HG02970 (cell line): ENCODE results near the gene CSTPP1.
"Not testable (repeated sequence)": the region's sequence is repeated elsewhere in the genome, so short reads cannot be mapped to it uniquely, and the experiment has no call there.

Source experiments
- ATAC-seq: cut with Tn5 transposase; IDR thresholded peaks from one replicate; pipeline ENCODE4 v1.9.1; 2021; ENCODE audit warnings: mild to moderate bottlenecking, moderate library complexity, moderate number of reproducible peaks; ENCODE audit not compliant: unreplicated experiment, low FRiP score

Gene CSTPP1

GRCh38 chr11:46949297-46949696 lies 12.7 kb downstream of the CSTPP1 start:
- ATAC-seq: no peak

- no peak for ATAC-seq
Measured at GRCh38 chr11:46951864-46952263, 15.3 kb downstream of the CSTPP1 start.

DNA sequence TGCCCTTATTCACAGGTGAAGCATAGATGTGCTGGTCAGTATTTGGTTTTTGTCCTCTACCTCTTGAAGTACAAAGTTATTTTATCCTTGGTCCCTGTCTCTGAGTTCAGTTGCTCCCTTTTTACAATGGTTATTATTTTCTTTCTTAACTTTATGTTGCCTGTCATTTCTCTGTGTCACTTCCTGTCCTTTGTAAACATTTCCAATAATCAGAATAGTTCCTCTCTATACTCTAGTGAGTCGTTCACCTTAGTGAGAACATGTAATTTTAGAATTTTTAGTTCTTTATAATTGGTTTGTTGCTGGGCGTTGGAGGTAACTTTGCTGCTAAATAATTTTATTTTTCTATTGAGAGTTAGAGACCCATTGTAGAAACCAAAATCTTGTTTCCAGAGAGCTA lies 16.0 kb downstream of the CSTPP1 start:
- no peak for ATAC-seq

DNA sequence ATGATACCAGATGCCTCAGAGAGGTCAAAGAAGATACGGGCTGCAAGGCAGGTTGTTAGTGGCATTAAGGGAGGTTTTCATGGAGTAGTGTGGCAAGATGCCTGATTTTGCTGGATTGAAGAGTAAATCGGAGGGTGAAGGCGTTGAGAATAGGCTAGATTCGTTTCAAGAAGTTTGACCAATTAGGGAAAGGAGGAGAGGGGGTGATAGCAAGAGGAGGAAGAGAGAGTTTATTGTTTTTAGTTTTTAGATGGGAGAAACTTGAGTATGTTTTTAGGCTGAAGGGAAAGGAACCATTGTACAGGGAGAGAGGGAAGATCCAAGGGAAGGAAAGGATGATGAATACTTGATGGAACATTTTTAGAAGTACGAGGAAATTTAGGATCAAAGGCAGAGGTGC lies 16.5 kb downstream of the CSTPP1 start:
- no peak for ATAC-seq

DNA sequence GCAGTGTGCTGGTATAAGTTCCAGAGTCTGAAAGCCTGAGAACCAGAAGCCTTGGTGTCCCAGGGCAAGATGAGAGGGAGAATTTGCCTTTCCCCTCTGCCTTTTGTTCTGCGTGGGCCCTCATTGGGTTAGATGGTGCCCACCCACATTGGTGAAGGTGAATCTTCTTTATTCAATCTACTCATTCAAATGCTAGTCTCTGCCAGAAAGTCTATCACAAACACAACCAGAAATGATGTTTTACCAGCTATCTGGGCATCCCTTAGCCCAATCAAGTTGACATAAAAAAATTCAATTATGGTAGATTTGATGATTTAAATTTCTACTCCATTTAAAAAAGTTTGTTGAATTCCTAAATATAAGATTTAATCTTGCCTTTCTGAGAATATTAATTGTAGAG lies 22.2 kb downstream of the CSTPP1 start:
- no peak for ATAC-seq

GRCh38 chr11:46961041-46961440 lies 24.5 kb downstream of the CSTPP1 start:
- no peak for ATAC-seq

- not testable (repeated sequence) for ATAC-seq
Measured at GRCh38 chr11:46961886-46962285, 25.3 kb downstream of the CSTPP1 start.

GRCh38 chr11:46963844-46964243 lies 27.3 kb downstream of the CSTPP1 start:
- ATAC-seq: no peak

DNA sequence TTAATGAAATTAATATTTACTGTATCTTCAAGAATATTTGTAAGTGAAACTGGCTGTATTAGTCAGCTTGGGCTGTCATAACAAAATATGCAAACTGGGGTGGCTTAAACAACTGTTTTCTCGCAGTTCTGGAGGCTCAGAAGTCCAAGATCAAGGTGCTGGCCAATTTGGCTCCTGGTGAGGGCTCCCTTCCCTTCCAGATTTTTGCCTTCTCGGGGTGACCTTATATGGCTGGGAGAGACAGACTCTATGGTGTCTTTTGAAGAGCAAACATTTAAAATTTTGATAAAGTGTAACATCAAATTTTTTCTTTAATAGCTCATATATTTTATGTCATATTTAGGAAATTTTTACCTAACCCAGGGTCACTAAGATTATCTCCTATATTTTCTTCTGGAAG lies 30.2 kb downstream of the CSTPP1 start:
- no peak for ATAC-seq

DNA sequence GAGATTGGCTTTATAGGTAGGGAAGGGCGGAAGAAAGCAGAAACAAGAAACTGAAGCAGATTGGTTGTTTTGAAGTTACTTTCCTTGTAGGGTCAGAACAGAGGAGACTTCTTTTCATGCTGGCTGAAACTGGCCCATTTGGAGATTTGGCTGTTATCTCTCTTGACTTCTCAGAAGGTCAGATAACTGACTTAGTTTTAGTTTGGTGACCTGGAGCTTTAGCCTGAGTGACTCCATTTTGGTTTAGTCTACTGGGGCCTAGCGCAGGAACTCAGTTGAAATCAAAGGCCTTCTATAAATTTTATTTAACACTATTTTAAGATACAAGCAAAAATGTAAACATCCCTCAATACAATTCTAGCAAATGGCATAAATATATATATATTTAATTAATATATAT lies 31.4 kb downstream of the CSTPP1 start:
- no peak for ATAC-seq

DNA sequence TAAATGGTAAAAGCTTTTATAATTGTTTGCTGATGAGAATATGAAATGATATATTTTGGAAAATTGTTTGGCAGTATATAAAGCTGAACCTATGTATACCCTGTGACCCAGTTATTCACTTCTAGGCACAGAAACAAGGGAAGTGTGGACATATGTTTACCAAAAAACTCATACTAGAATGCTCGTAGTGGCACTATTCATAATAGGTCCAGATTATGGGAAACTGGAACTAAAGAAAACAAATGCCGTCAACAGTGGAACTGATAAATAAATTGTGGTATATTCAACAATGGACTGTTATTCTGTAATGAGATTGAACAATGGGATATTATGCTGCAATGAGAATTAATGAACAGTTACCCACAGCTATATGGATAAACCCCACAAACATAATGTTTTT lies 32.8 kb downstream of the CSTPP1 start:
- ATAC-seq: no peak

- ATAC-seq: no peak
Measured at GRCh38 chr11:46970913-46971625, 34.5 kb downstream of the CSTPP1 start.

DNA sequence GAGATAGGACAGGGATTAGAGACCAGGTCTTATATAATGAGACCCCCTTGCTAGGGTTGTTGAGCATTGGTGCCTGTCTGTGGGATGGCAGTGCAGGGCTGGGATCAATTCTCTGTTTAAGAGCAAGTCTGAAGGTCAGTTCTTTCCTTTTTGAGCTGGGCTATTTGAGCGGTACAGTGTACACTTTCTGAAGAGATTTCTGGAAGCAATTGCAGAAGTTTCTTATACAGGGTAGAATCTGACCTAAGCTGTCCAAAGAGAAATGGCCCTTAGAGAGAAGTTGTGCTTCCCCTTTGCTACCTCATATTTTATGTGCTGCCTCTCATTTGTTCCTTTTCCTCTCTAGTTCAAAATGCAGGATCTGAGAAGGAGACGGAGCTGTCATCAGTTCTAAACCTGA lies 35.8 kb downstream of the CSTPP1 start:
- ATAC-seq: no peak

DNA sequence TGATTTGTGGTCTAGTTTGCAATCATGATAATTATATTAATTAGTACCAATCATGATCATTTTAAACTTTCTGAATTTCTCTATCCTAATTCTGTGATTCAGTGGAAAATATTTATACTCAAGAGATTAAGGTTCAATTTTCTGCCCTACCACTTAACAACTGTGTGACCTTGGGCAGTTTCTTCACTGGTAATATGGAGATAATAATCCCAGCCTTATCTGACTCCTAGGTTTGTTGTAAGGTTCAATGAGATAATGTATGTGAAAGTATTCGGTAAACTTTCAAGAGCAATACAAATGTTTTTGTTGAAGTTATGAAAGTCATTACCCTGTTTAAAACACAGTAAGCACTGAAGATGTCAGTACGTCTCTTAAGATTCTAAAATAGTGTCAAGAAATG lies 36.3 kb downstream of the CSTPP1 start:
- no peak for ATAC-seq

DNA sequence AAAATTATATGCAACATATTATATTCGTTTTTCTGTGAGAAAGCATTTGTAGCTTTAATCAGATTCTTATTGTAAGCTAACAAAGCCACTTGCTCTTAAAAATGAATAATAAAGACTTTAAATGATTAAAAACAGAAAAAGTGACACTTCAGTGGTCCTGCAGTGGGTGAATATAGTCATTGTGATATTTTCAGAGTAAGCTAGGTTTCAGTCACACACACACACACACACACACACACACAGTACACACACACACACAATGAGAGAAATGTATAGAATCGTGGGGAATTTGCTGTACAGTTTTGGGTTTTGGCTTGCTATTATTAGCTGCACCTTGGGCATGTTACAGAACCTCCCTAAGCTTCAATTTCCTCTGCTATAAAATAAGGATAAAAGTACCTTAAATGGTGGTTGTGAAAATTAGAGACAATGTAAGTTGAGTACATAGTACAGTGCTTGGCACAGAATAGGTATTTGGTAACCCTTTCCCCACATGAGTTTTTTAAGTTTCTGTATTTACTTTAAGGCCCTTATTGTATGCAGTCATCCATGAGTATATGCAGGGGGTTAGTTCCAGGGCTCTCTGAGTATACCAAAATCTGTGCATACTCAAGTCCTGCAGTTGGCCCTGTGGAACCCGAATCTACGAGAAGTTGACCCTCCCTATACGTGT lies 39.8 kb downstream of the CSTPP1 start:
- no peak for ATAC-seq

DNA sequence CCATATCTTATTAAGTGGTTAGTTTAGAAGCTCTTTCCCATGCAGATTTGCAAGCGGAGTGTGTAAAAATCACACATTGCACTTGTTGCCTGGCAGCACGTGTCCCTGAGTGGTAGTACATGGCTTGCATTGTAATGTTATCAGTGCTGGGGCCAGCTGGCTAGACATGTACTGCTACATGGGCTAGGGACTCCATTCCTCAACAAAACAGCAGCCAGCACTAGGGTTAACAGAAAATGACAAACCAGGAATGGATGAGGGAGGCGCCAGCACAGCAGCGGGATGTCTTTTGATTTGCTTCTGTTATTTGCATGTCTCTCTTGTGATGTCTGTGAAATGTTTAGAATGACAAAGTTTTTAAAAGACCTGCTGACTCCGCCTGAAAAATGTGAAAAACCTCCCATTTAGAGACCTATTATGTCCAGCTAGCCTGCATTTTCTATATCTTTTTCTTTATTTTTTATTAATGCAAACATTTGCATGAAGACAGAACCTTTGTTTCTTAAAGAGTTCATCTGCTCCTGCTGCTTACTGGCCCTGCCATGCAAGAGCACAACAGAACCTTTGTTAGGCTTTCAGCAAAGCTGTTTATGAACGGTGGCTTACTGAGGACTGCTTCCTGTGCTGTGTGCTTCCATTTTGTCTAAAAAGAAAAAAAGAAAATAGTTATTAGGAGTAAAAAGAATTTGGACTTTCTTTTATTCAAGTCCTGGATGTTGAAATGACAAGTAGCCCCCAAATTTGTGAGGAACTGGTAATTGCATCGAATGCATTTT lies 40.7 kb downstream of the CSTPP1 start:
- ATAC-seq: no peak

DNA sequence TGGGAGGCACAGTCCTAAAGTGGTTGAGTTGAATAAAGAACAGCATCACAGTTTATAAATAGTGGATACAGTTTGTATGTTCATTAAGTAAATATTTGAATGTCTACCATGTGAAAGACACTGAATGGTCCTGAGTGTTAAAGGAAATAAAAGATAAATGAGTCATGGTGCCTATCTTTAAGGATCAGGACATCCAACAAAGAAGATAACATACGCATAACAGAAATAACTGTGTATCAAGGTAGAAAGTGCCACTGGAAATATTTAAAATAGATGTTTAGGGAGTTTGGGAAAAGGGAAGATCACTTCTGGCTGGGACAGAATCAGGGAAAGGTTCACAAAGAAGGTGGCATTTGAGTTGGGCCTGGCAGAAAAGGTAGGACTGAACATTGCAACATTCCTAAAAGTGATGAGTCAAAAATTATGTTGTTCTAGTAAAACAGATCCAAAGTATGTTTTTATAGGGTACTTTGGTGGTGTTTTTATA lies 41.5 kb downstream of the CSTPP1 start:
- no peak for ATAC-seq

DNA sequence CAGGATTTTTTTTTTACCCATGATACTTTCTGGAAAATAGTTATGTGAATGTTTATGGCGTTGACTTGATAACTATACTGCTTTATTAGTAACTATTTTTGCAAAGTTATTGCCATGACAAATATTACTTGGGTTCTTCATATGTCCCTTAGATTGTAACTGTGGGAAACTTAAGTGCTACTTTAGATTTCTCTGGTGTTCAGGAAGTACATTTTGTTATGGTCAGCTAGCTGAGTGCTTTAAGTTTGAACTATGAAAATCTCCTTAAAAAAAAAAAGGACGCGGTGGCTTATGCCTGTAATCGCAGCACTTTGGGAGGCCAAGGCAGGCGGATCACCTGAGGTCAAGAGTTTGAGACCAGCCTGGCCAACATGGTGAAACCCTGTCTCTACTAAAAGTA lies 42.8 kb downstream of the CSTPP1 start:
- no peak for ATAC-seq

GRCh38 chr11:46981436-46981835 lies 44.9 kb downstream of the CSTPP1 start:
- no peak for ATAC-seq

GRCh38 chr11:46982797-46983452 lies 46.4 kb downstream of the CSTPP1 start:
- ATAC-seq: no peak

DNA sequence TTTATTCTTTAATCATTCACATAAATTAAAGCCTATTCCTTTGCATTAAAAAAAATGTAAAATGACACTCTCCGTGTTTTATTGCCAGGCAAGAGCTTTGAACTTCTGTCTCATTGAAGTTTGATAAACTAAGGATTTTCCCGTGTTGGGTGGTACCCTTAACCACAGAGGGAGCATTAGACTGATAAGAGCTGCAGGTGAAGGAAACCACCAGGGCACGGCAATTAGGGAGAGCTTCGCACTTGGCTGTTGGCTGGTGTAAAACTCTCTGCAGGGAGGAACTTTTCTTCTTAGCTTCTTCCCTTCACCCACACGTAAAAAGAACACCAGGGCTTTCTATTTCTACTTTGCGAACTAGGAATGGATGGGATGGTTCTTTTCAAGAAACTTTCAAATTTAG lies 47.0 kb downstream of the CSTPP1 start:
- no peak for ATAC-seq
